Epithelial cell of proximal tubule (primary cell): Measurements from ENCODE around the gene KRTAP5-4. TPM values are rescaled to one million over a fixed set of nuclear protein-coding genes. Genes with fewer than 3 reads are reported as not detected.

Experiments
- DNase-seq: peaks from one replicate; pipeline ENCODE4 v3.0.0-alpha.2; 2011; ENCODE audit warnings: low read depth
- H3K4me3 ChIP-seq: 2 replicates; pipeline ENCODE4 v1.5.1; 2011; ENCODE audit warnings: low read depth, mild to moderate bottlenecking, low read length
- CTCF ChIP-seq: conservative IDR thresholded peaks from 2 replicates; pipeline ENCODE4 v1.5.1; 2012; ENCODE audit warnings: low read depth, mild to moderate bottlenecking, low read length
- total RNA-seq: library from RNA; depleted of rRNA; stranded (reverse); fragments of >200 nt; gene quantifications from 2 replicates; pipeline ENCODE4 v1.2.3, GENCODE V29; 2015

KRTAP5-4 gene
- total RNA-seq, 1 donor from 2014 or later: not detected

GRCh38 chr11:1645357-1645821, 23.5 kb upstream of the KRTAP5-4 start:
- no peak for DNase-seq
- TF ChIP-seq CTCF: no peak
- H3K4me3 ChIP-seq: no peak overlapping the region

GRCh38 chr11:1644601-1645356, 22.8 kb upstream of the KRTAP5-4 start:
- no peak for DNase-seq
- TF ChIP-seq CTCF: no peak
- no peak overlapping the region for H3K4me3 ChIP-seq

- TF ChIP-seq CTCF: no peak
- DNase-seq: no peak
- H3K4me3 ChIP-seq: no peak overlapping the region
Observed at GRCh38 chr11:1643146-1643690, 21.3 kb upstream of the KRTAP5-4 start.

GRCh38 chr11:1642288-1643145, 20.6 kb upstream of the KRTAP5-4 start:
- no peak for DNase-seq
- TF ChIP-seq CTCF: no peak

GRCh38 chr11:1641096-1641495, 19.2 kb upstream of the KRTAP5-4 start:
- no peak for TF ChIP-seq CTCF
- no peak for DNase-seq
- H3K4me3 ChIP-seq: no peak overlapping the region

More at GRCh38 chr11:1642288-1643145, 20.6 kb upstream of the KRTAP5-4 start:
- H3K4me3 ChIP-seq: no peak overlapping the region

- DNase-seq: no peak
- H3K4me3 ChIP-seq: no peak overlapping the region
- TF ChIP-seq CTCF: peak; percentile 82
Observed at GRCh38 chr11:1640076-1640946, 18.4 kb upstream of the KRTAP5-4 start.
